Panc1 (cell line): ENCODE measurements around the gene WFS1. TPM values are rescaled to one million over a fixed set of nuclear protein-coding genes. Genes with fewer than 3 reads are reported as not detected.

Experiments
- ATAC-seq: fragments of 200-7000 bp; cut with Tn5 transposase; 2 replicates; pipeline ENCODE4 v1.9.1; 2020; ENCODE audit warnings: mild to moderate bottlenecking, moderate library complexity
- BruUV-seq: library from RNA; stranded (reverse); fragments of 400-500 nt; replicated peaks from 2 replicates; lab custom pipeline; 2021; lab: Mats Ljungman, UMichigan
- CTCF ChIA-PET: fragments of 300-600 bp; sonication (Branson Sonifier 250); formaldehyde crosslinking; loops from one replicate; lab custom pipeline; 2022; ENCODE audit warnings: antibody characterized with exemption; lab: Charles Lee
- POLR2A ChIA-PET: fragments of 300-600 bp; sonication (Branson Sonifier 250); formaldehyde crosslinking; loops from one replicate; lab custom pipeline; 2022; ENCODE audit warnings: antibody characterized with exemption; lab: Charles Lee
- DNase-seq: peaks from one replicate; pipeline ENCODE4 v3.0.0-alpha.2; 2010; ENCODE audit warnings: low read depth, low spot score
- H3K27ac ChIP-seq: 2 replicates; pipeline ENCODE4 v1.5.1; 2011; ENCODE audit warnings: mild to moderate bottlenecking, low read length, inconsistent platforms
- H3K27me3 ChIP-seq: fragments of 200-500 bp; sonication (Bioruptor generic); 2 replicates; pipeline ENCODE4 v1.6.0; 2014; ENCODE audit warnings: low read length, inconsistent platforms; ENCODE audit not compliant: control insufficient read depth, insufficient read depth
- H3K36me3 ChIP-seq: fragments of 200-500 bp; sonication (Bioruptor generic); 2 replicates; pipeline ENCODE4 v1.5.1; 2014; ENCODE audit warnings: inconsistent platforms, mild to moderate bottlenecking, low read length, moderate library complexity; ENCODE audit not compliant: control insufficient read depth, insufficient read depth
- H3K4me1 ChIP-seq: 2 replicates; pipeline ENCODE4 v1.5.1; 2011; ENCODE audit warnings: inconsistent platforms, mild to moderate bottlenecking, low read length, moderate library complexity; ENCODE audit not compliant: control insufficient read depth, insufficient read depth
- H3K4me3 ChIP-seq, 2 experiments: 2 replicates each; pipeline ENCODE4 v1.5.1; 2011 to 2012; ENCODE audit warnings: low read depth in 2 of 2, low read length in 2 of 2, mild to moderate bottlenecking in 2 of 2, inconsistent platforms in 1 of 2, moderate library complexity in 1 of 2
- H3K9me3 ChIP-seq: fragments of 200-500 bp; sonication (Bioruptor generic); 2 replicates; pipeline ENCODE4 v1.5.1; 2014; ENCODE audit warnings: low read depth, mild to moderate bottlenecking, inconsistent platforms, low read length, moderate library complexity; ENCODE audit not compliant: control insufficient read depth, insufficient read depth
- POLR2AphosphoS5 ChIP-seq: IDR thresholded peaks from 2 replicates; pipeline ENCODE4 v1.6.1; 2012; ENCODE audit warnings: mild to moderate bottlenecking, low read depth, low read length, moderate library complexity
- SIN3A ChIP-seq: IDR thresholded peaks from 2 replicates; pipeline ENCODE4 v1.6.1; 2012; ENCODE audit warnings: low read depth, mild to moderate bottlenecking, low read length, moderate library complexity, borderline replicate concordance; ENCODE audit not compliant: insufficient read depth
- TCF7L2 ChIP-seq: IDR thresholded peaks from 2 replicates; pipeline ENCODE4 v1.6.1; 2011; ENCODE audit warnings: mild to moderate bottlenecking, low read depth, low read length, inconsistent platforms
- in situ Hi-C: cut with HindIII; loops from 2 replicates; pipeline ENCODE4 v1.10.0; 2016; ENCODE audit warnings: low sequenced_read_pairs, low pct_unique_long_range_greater_than_20kb
- intact Hi-C: fragments of 100-400 bp; cut with micrococcal nuclease; formaldehyde crosslinking; loops from one replicate; pipeline ENCODE4 v1.10.0; 2022; ENCODE audit not compliant: unreplicated experiment
- total RNA-seq: library from RNA; stranded (reverse); gene quantifications from one replicate; pipeline ENCODE4 v1.2.1, GENCODE V29; 2021; ENCODE audit not compliant: unreplicated experiment
- TF ChIP-seq, protein P1 (sequence below), 2 experiments: IDR thresholded peaks; 2 replicates each; pipeline ENCODE4 v1.6.1; 2011 to 2012; ENCODE audit warnings: low read depth in 2 of 2, control low read depth in 1 of 2, low read length in 1 of 2, mild to moderate bottlenecking in 1 of 2, moderate library complexity in 1 of 2; ENCODE audit not compliant: insufficient read depth in 1 of 2
- TF ChIP-seq, protein P2 (sequence below): fragments of 450-650 bp; IDR thresholded peaks from 2 replicates; pipeline ENCODE4 v1.5.1; 2017; ENCODE audit warnings: mild to moderate bottlenecking

The WFS1 gene
- total RNA-seq, 1 experiment from 2014 or later, result 67.5 TPM

DNA sequence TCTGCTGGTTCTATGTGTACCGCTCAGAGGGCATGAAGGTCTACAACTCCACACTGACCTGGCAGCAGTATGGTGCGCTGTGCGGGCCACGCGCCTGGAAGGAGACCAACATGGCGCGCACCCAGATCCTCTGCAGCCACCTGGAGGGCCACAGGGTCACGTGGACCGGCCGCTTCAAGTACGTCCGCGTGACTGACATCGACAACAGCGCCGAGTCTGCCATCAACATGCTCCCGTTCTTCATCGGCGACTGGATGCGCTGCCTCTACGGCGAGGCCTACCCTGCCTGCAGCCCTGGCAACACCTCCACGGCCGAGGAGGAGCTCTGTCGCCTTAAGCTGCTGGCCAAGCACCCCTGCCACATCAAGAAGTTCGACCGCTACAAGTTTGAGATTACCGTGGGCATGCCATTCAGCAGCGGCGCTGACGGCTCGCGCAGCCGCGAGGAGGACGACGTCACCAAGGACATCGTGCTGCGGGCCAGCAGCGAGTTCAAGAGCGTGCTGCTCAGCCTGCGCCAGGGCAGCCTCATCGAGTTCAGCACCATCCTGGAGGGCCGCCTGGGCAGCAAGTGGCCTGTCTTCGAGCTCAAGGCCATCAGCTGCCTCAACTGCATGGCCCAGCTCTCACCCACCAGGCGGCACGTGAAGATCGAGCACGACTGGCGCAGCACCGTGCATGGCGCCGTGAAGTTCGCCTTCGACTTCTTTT, 32.2 kb downstream of the WFS1 start:
- no peaks in the 10 kb centered on the region for H3K27me3 ChIP-seq
- CTCF ChIA-PET, result interaction anchor here (0.6 kb wide), 1 partner anchor 28 kb away, joined by 3 read pairs; no protein-coding TSS in a partner anchor
- no peaks in the 10 kb centered on the region for H3K36me3 ChIP-seq
- H3K9me3 ChIP-seq, result no peaks in the 10 kb centered on the region
- intact Hi-C loops (no loop called here), in situ Hi-C loops (no loop called here)
- BruUV-seq, result TSS peak; percentile 54
- no peaks in the 10 kb centered on the region for H3K4me1 ChIP-seq
- ATAC-seq (no peak), DNase-seq (no peak)
- POLR2A ChIA-PET, result interaction anchor here (0.7 kb wide), 1 partner anchor 246 kb away, joined by 3 read pairs; no protein-coding TSS in a partner anchor
- H3K27ac ChIP-seq, result no peak overlapping the region
- TF ChIP-seq TCF7L2 (no peak), SIN3A (no peak), POLR2AphosphoS5 (no peak)
- TF ChIP-seq, protein P1, sequence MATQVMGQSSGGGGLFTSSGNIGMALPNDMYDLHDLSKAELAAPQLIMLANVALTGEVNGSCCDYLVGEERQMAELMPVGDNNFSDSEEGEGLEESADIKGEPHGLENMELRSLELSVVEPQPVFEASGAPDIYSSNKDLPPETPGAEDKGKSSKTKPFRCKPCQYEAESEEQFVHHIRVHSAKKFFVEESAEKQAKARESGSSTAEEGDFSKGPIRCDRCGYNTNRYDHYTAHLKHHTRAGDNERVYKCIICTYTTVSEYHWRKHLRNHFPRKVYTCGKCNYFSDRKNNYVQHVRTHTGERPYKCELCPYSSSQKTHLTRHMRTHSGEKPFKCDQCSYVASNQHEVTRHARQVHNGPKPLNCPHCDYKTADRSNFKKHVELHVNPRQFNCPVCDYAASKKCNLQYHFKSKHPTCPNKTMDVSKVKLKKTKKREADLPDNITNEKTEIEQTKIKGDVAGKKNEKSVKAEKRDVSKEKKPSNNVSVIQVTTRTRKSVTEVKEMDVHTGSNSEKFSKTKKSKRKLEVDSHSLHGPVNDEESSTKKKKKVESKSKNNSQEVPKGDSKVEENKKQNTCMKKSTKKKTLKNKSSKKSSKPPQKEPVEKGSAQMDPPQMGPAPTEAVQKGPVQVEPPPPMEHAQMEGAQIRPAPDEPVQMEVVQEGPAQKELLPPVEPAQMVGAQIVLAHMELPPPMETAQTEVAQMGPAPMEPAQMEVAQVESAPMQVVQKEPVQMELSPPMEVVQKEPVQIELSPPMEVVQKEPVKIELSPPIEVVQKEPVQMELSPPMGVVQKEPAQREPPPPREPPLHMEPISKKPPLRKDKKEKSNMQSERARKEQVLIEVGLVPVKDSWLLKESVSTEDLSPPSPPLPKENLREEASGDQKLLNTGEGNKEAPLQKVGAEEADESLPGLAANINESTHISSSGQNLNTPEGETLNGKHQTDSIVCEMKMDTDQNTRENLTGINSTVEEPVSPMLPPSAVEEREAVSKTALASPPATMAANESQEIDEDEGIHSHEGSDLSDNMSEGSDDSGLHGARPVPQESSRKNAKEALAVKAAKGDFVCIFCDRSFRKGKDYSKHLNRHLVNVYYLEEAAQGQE (IDR thresholded peaks at IDR 0.05; ENCODE audit: insufficient read depth in 1 of 2, low read depth in 2 of 2, low read length in 1 of 2), result no peak
- TF ChIP-seq, protein P2, sequence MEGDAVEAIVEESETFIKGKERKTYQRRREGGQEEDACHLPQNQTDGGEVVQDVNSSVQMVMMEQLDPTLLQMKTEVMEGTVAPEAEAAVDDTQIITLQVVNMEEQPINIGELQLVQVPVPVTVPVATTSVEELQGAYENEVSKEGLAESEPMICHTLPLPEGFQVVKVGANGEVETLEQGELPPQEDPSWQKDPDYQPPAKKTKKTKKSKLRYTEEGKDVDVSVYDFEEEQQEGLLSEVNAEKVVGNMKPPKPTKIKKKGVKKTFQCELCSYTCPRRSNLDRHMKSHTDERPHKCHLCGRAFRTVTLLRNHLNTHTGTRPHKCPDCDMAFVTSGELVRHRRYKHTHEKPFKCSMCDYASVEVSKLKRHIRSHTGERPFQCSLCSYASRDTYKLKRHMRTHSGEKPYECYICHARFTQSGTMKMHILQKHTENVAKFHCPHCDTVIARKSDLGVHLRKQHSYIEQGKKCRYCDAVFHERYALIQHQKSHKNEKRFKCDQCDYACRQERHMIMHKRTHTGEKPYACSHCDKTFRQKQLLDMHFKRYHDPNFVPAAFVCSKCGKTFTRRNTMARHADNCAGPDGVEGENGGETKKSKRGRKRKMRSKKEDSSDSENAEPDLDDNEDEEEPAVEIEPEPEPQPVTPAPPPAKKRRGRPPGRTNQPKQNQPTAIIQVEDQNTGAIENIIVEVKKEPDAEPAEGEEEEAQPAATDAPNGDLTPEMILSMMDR, result no peak
- no peak overlapping the region for H3K4me3 ChIP-seq

DNA sequence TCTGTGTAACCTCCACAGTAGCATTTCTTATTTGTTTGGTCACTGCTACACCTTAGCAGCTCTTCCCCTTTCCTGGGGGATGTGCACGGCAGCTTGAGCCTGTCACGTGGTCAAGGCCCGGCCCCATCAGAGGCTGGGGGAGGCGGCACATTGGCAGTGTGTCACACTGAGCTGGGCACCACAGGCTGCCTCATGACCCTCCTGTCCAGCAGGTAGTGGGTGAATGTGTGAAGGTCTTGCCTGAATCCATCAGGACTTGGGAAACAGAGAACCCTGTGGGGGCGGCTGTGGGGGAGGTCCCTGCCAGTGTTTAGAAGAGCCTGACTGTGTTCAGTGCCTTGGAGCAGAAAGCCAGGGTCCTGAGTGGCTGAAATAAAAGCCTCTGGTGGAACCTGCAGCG, 33.2 kb downstream of the WFS1 start:
- POLR2A ChIA-PET, result no interaction called here
- no peaks in the 10 kb centered on the region for H3K9me3 ChIP-seq
- DNase-seq, result no peak
- in situ Hi-C loops, result no loop called here
- H3K4me1 ChIP-seq, result no peaks in the 10 kb centered on the region
- intact Hi-C loops, result no loop called here
- H3K27ac ChIP-seq, result no peak overlapping the region
- H3K4me3 ChIP-seq, result no peak overlapping the region
- no peaks in the 10 kb centered on the region for H3K36me3 ChIP-seq
- CTCF ChIA-PET, result no interaction called here
- H3K27me3 ChIP-seq, result no peaks in the 10 kb centered on the region
- ATAC-seq, result no peak
- BruUV-seq, result TSS peak; percentile 83
- TF ChIP-seq SIN3A (no peak), POLR2AphosphoS5 (no peak), TCF7L2 (no peak)
- TF ChIP-seq, protein P2, result no peak
- TF ChIP-seq, protein P1 (IDR thresholded peaks at IDR 0.05; ENCODE audit: insufficient read depth in 1 of 2, low read depth in 2 of 2, low read length in 1 of 2), result no peak
